Measurements from ENCODE around the gene DUSP18.

DNA sequence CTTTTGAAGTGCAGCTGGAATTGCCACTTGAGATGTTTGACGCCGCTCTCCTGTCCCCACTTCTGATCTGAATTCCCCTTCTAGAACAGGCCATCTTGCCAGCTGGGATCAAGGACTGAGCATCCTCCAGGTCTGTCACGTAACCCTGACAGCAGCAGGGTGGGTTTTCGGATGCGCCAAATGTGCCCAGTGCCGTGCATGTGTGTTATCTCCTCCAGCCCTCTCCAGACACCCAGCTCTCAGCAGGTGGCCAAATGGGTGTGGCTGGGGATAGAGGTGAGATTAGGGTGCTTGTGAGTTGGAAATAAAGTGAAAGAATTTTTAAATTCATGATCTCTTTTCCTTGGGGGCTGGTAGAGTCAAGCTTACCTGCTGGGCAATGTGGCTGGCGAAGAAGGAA, 30.3 kb upstream of the DUSP18 start:
- TF ChIP-seq POLR2A (IDR thresholded peaks at IDR 0.05; ENCODE audit: low read length) (no peak), MAFK (IDR thresholded peaks at IDR 0.05; ENCODE audit: partially characterized antibody) (no peak), EHMT2 (IDR thresholded peaks at IDR 0.05; ENCODE audit: low read depth) (no peak), RAD21 (conservative IDR thresholded peaks at IDR 0.05 in 1 of 2, IDR thresholded peaks at IDR 0.05 in 1 of 2) (no peak), CEBPB (IDR thresholded peaks at IDR 0.05) (no peak), MYC (IDR thresholded peaks at IDR 0.05; ENCODE audit: borderline replicate concordance, low read length) (no peak), SREBF2 (IDR thresholded peaks at IDR 0.05) (no peak), JUNB (IDR thresholded peaks at IDR 0.05) (no peak), ZFP36 (IDR thresholded peaks at IDR 0.05; ENCODE audit: borderline replicate concordance, partially characterized antibody) (no peak), CHD2 (IDR thresholded peaks at IDR 0.05; ENCODE audit: low read length, partially characterized antibody) (no peak)
- TF ChIP-seq, protein P1, sequence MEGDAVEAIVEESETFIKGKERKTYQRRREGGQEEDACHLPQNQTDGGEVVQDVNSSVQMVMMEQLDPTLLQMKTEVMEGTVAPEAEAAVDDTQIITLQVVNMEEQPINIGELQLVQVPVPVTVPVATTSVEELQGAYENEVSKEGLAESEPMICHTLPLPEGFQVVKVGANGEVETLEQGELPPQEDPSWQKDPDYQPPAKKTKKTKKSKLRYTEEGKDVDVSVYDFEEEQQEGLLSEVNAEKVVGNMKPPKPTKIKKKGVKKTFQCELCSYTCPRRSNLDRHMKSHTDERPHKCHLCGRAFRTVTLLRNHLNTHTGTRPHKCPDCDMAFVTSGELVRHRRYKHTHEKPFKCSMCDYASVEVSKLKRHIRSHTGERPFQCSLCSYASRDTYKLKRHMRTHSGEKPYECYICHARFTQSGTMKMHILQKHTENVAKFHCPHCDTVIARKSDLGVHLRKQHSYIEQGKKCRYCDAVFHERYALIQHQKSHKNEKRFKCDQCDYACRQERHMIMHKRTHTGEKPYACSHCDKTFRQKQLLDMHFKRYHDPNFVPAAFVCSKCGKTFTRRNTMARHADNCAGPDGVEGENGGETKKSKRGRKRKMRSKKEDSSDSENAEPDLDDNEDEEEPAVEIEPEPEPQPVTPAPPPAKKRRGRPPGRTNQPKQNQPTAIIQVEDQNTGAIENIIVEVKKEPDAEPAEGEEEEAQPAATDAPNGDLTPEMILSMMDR (IDR thresholded peaks at IDR 0.05) = no peak
- TF ChIP-seq, protein P2, sequence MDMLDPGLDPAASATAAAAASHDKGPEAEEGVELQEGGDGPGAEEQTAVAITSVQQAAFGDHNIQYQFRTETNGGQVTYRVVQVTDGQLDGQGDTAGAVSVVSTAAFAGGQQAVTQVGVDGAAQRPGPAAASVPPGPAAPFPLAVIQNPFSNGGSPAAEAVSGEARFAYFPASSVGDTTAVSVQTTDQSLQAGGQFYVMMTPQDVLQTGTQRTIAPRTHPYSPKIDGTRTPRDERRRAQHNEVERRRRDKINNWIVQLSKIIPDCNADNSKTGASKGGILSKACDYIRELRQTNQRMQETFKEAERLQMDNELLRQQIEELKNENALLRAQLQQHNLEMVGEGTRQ (IDR thresholded peaks at IDR 0.05) = no peak

All from A549 (cell line).